ENCODE results near the gene EIPR1. TPM values are rescaled to one million over a fixed set of nuclear protein-coding genes. Genes with fewer than 3 reads are reported as not detected.

The EIPR1 gene
- total RNA-seq, 4 donors from 2014 or later: 13.8 to 19.0 (median 15.3) TPM

- DNase-seq (ENCODE audit: extremely low spot score): peak; percentile 96
- H3K4me1 ChIP-seq: peaks cover 5 to 7% (median 6%) of the 10 kb centered on the region in 4 donors
- H3K4me3 ChIP-seq: peak overlapping the region; percentile 27 to 40 (median 32)
- TF ChIP-seq CTCF (IDR thresholded peaks at IDR 0.05) (peak; percentile 92 to 98 (median 98)), POLR2AphosphoS5 (IDR thresholded peaks at IDR 0.05) (peak in 1 of 2 donors; percentile 67), EP300 (IDR thresholded peaks at IDR 0.05) (no peak)
- intact Hi-C loops (cut with DNase I): loop anchor here (10.0 kb wide), 1 partner anchor 1449 kb away; no protein-coding TSS in a partner anchor
- H3K36me3 ChIP-seq: no peaks in the 10 kb centered on the region
- H3K27me3 ChIP-seq: no peaks in the 10 kb centered on the region
- no peaks in the 10 kb centered on the region for H3K9me3 ChIP-seq
- WGBS: 44% methylated on average over 29 of the region's 34 CpGs
- H3K27ac ChIP-seq (replicated peaks in 1 of 4): no peak overlapping the region
These were observed 73.8 kb downstream of the EIPR1 start for GRCh38 chr2:3303583-3304406.

- peak overlapping the region; percentile 27 to 40 (median 32) for H3K4me3 ChIP-seq
- no peaks in the 10 kb centered on the region for H3K36me3 ChIP-seq
- no peak overlapping the region for H3K27ac ChIP-seq (replicated peaks in 1 of 4)
- 68% methylated on average over 25 of the region's 25 CpGs for WGBS
- intact Hi-C loops (cut with DNase I): loop anchor here (10.0 kb wide), 1 partner anchor 1448 kb away; no protein-coding TSS in a partner anchor
- no peaks in the 10 kb centered on the region for H3K27me3 ChIP-seq
- no peaks in the 10 kb centered on the region for H3K9me3 ChIP-seq
- DNase-seq (ENCODE audit: extremely low spot score): no peak
- no peak for TF ChIP-seq POLR2A (IDR thresholded peaks at IDR 0.05; ENCODE audit: low read depth)
- no peak for TF ChIP-seq POLR2AphosphoS5 (IDR thresholded peaks at IDR 0.05)
- TF ChIP-seq CTCF (IDR thresholded peaks at IDR 0.05): no peak
- no peak for TF ChIP-seq EP300 (IDR thresholded peaks at IDR 0.05)
- peaks cover 5 to 7% (median 6%) of the 10 kb centered on the region in 4 donors for H3K4me1 ChIP-seq
These were observed 74.7 kb downstream of the EIPR1 start for GRCh38 chr2:3302751-3303582.

GRCh38 chr2:3302421-3302750 is 75.2 kb downstream of the EIPR1 start:
- intact Hi-C loops (cut with DNase I): loop anchor here (10.0 kb wide), 1 partner anchor 1448 kb away; no protein-coding TSS in a partner anchor

GRCh38 chr2:3301001-3301400 is 76.6 kb downstream of the EIPR1 start:
- Histone ChIP-seq H3K36me3 (no peaks in the 10 kb centered on the region), H3K27ac (replicated peaks in 1 of 4) (no peak overlapping the region), H3K9me3 (no peaks in the 10 kb centered on the region), H3K27me3 (no peaks in the 10 kb centered on the region), H3K4me3 (no peak overlapping the region), H3K4me1 (peaks cover 5 to 7% (median 6%) of the 10 kb centered on the region in 4 donors)
- 96% methylated on average over 6 of the region's 6 CpGs for WGBS
- intact Hi-C loops (cut with DNase I): loop anchor here (10.0 kb wide), 1 partner anchor 1446 kb away; no protein-coding TSS in a partner anchor
- no peak for TF ChIP-seq CTCF (IDR thresholded peaks at IDR 0.05)
- TF ChIP-seq EP300 (IDR thresholded peaks at IDR 0.05): no peak
- TF ChIP-seq POLR2A (IDR thresholded peaks at IDR 0.05; ENCODE audit: low read depth): no peak
- no peak for TF ChIP-seq POLR2AphosphoS5 (IDR thresholded peaks at IDR 0.05)
- DNase-seq (ENCODE audit: extremely low spot score): no peak

More at GRCh38 chr2:3302421-3302750, 75.2 kb downstream of the EIPR1 start:
- Histone ChIP-seq H3K4me3 (no peak overlapping the region), H3K27ac (replicated peaks in 1 of 4) (no peak overlapping the region), H3K27me3 (no peaks in the 10 kb centered on the region), H3K9me3 (no peaks in the 10 kb centered on the region), H3K36me3 (no peaks in the 10 kb centered on the region), H3K4me1 (peaks cover 5 to 7% (median 6%) of the 10 kb centered on the region in 4 donors)
- no peak for TF ChIP-seq POLR2A (IDR thresholded peaks at IDR 0.05; ENCODE audit: low read depth)
- no peak for TF ChIP-seq CTCF (IDR thresholded peaks at IDR 0.05)
- TF ChIP-seq EP300 (IDR thresholded peaks at IDR 0.05): no peak
- TF ChIP-seq POLR2AphosphoS5 (IDR thresholded peaks at IDR 0.05): no peak
- DNase-seq (ENCODE audit: extremely low spot score): no peak
- WGBS: 92% methylated on average over 10 of the region's 10 CpGs

Data from esophagus muscularis mucosa (tissue), 4 donors.